Eye (tissue), 1 donor: Measurements from ENCODE around the gene MRRF.
"Not testable (repeated sequence)": the region's sequence is repeated elsewhere in the genome, so short reads cannot be mapped to it uniquely, and the experiment has no call there.

Source experiments
- DNase-seq: peaks from one replicate; pipeline ENCODE4 v3.0.0-alpha.2; 2015

The MRRF gene

DNA sequence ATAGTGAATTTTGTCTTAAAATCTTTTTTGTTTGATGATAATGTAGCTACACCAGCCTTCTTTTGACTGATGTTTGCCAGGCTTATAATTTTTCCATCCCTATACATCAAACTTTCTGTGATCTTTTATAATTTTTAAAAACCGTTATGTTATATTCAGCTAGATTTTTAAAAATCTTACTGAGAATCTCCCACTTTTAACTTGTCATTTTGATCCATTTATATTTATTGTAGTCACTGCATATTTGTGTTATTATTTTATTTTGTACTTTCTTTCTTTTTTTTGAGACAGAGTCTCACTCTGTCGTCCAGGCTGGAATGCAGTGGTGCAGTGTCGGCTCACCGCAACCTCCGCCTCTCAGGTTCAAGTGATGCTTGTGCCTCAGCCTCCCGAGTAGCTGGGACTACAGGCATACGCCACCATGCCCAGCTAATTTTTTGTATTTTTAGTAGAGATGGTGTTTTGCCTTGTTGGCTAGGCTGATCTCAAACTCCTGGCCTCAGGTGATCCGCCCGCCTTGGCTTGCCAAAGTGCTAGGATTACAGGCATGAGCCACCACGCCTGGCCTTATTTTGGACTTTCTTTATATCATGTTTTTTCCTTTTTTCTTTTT lies 12.7 kb downstream of the MRRF start:
- DNase-seq = no peak

DNA sequence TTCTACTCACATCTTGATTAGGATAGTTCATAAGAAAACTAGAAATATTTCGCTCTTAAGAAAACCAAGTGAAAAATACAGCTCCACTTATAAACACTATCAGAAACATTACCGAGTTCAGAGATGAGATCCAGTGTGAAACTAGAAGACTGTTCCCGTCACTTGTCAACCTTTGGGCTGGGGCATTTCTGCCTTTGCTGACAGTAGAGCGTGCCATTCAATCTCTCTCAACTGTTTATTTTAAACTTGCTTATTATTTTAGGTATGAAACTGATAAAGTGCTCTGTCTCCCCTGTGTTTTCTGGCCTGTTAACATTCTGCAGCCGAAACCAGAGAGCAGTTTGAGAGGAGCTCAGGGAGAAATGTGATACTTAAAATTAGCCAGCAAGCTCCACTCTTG lies 16.7 kb downstream of the MRRF start:
- DNase-seq = no peak

- no peak for DNase-seq
These were observed 22.1 kb downstream of the MRRF start for GRCh38 chr9:122286764-122287163.

DNA sequence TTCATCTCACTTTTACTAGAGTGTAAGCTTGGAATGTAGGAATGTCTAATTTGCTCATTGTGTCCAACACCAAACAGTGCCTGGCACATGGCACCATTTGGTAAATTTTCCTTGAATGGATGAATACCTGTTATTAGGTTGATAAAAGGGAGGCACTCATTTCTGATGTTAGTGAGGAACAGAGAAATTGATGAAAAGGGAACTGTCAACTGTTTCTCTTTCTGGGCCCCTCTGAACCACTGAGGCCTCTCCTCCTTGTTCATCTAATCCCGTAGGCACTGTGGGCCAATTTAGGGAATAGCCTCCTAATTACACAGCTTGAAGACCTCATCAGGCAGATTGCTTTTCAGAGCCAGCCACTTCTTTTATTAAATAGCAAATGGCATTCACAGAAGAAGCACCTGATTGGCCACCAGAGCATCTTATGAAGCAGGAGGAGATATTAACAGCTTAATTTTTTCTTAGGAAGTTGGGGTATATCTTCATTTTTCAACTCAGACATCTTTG lies 22.6 kb downstream of the MRRF start:
- DNase-seq = no peak

GRCh38 chr9:122291458-122291857 lies 26.8 kb downstream of the MRRF start:
- no peak for DNase-seq

GRCh38 chr9:122294531-122294930 lies 29.8 kb downstream of the MRRF start:
- no peak for DNase-seq

DNA sequence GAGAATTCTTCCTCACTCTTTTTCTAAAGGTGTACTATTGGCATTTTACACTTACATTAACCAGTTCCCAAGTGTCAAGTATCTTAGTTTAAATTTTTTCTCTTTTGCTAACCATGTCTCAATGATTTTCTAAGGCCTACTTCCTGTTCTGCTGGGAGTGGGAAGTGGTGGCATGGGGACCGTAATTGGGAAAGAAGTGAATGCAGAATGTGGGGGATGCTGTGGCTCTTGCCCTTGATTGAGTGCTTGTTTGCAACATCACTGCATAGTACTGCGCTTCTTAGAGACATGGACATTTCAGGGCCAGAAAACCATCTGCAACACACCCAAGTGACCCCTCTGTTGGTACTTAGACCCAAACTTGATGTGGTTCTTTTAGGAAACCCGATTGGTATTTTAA lies 32.8 kb downstream of the MRRF start:
- no peak for DNase-seq

DNA sequence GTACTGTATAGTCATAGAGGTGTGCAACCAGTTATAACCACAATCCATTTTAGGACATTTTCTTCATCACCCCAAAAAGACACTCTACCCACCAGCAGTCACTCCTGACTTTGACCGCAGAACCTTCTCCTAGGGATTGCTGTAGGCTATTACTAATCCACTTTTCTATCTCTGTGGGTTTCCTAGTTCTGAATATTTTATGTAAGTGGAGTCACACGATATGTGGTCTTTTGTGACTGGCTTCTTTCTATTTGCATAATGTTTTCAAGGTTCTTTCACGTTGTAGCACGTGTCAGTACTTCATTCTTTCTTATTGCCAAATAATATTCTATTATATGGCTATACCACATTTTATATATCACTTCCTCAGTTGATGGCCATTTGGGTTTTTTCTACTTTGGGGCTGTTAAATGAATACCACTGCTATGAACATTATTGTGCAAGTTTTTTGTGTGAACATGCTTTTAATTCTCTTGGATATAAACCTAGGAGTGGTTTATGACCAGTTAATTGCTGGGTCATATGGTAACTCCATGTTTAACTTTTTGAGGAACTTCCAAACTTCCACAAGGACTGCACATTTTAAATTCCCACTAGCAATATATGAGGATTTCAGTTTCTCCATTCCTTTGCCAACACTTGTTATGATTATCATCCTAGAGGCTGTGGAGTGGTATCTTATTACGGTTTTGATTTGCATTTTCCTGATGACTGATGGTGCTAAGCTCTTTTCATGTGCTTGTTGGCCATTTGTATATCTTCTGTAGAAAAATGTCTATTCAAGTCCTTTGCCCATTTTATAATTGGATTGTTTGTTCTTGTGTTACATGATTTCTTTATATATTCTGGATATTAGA lies 37.8 kb downstream of the MRRF start:
- no peak for DNase-seq

DNA sequence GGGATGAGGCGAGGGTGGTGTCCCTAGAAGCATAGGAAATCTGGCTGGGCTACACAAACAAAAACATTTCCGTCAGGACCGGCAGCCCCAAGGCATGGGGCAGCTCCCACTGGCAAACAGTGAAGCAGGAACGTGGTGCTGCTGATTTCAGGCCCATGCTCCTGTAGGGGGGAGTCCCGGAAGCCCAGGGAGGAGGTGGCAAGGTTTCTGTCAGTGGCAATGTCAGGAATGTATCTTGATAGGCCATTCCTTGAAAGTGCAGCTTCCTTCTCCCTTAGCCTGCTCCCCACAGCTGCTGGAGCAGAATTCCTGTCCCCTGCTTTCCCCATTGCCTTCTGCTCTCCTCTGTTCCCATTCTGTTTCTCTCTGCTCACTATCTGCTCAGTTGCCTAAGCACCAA lies 42.4 kb downstream of the MRRF start:
- no peak for DNase-seq

GRCh38 chr9:122307925-122308324 lies 43.2 kb downstream of the MRRF start:
- DNase-seq = no peak

GRCh38 chr9:122309861-122310260 lies 45.2 kb downstream of the MRRF start:
- no peak for DNase-seq

DNA sequence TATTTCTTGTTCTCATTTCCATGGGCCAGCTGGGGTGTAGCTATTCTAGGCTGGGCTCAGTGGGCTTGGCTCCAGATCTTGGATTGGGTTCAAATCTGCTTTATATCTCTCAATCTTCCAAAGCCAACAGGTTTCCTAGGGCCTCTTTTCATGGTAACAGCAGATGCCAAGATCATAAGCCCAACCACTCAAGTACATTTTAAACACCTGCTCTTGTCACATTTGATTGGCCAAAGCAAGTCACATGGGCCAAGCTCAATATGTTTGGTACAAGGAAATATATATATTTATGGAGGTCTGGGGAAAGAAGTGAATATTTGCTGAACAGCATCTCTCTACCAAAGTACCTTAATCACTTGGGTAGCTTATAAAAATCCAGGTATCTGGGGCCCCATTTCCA lies 49.5 kb downstream of the MRRF start:
- no peak for DNase-seq

DNA sequence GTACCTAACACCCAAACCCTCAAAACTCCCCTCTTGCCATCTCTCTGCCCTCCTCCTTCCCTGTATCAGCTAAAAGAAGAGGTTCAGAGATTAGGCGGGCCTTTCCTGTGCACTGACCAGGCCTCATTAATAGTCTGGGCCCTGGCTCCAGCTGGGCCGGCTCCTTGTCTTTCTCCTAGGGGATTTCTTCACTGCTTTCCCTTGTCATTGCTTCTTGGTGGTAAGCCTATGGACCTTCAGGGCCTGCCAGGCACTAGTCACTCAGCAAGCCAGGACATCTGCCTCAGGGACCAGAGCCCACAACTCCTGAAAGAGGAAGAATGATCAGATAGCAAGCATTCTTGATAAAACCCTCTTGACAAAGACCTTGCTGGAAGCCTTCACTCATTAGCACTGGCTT lies 50.9 kb downstream of the MRRF start:
- DNase-seq = no peak

DNA sequence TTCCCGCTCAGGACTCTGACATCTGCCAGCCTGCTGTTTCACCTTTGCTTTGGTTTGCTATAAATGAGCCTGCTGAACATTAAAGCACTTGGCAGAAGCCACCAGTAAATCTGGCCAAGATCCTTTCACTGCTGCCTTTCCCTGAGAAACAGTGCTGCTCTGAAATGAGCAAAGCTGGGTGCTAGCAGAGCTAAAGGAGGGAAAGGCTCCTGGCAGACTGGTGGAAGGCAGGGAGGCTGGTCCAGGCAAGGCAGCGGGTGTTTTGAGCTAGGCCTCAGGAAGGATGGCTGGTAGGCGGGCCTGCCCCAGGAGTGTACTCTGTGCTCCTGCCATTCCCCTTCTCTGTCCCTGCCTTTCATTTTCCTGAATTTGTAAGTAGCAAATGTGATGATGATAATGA lies 53.6 kb downstream of the MRRF start:
- no peak for DNase-seq

DNA sequence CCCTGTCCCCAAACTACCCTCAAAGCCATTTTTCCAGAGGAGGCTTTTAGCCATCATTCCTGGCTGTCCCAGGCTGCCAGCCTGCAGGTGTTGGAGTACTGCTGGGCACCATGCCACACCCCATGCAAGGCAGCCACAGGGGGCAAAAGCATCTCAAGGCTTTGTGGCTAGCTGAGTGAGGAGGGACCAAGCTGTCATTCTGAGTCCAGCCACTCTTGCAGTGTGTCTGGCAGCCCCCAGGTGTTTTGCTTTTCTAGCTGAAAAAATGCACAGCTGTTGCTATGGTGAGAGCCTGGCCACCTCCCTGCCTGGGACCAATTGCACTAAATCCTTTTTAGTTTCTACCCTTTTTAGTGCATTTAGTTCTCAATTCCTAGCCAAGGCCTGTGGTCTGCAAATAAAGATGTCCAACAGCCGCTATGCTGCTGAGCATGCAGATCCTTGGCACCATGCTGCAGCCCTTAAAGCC lies 55.8 kb downstream of the MRRF start:
- no peak for DNase-seq

DNA sequence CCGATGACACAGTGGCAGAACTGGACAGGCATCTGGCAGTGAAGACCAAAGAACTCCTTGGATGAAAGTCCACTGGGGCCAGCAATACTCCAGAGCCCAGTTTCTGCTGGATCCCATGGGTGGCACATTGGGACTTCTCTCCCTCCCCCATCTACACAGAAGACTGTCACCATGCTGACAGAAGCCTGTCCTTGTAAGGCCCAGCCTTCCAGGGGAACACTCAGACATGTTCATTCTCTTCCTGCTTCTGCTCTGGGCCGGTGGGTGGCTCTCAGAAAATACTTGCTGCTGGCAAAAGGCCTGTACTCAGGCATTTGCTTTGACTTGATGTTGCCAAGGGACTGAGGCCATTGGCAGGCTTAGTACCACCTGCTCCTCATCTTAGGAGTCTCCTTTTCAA lies 57.9 kb downstream of the MRRF start:
- DNase-seq = no peak

DNA sequence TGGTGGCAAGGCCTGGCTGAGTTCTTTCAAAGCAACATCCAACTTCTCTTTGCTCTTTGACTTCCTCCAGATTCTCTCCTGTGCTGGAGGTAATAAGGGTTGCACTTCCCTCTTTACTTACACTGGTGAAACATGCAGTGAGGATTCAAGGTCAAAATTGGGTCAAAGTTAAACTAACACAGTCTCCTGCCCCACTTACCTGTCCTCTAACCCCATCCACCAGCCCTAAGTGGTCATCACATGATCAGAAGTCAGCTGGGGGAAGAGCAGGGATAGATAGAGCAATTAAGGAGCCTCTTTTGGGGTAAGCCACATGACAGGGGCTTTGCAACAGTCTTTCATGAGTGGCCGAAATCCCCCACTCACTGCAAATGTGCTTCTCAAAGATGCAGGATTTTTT lies 60.0 kb downstream of the MRRF start:
- DNase-seq = not testable (repeated sequence)

GRCh38 chr9:122325124-122325523 lies 60.4 kb downstream of the MRRF start:
- DNase-seq = no peak

- no peak for DNase-seq
These were observed 62.5 kb downstream of the MRRF start for GRCh38 chr9:122327175-122327574.

GRCh38 chr9:122329597-122329996 lies 64.9 kb downstream of the MRRF start:
- DNase-seq = no peak

DNA sequence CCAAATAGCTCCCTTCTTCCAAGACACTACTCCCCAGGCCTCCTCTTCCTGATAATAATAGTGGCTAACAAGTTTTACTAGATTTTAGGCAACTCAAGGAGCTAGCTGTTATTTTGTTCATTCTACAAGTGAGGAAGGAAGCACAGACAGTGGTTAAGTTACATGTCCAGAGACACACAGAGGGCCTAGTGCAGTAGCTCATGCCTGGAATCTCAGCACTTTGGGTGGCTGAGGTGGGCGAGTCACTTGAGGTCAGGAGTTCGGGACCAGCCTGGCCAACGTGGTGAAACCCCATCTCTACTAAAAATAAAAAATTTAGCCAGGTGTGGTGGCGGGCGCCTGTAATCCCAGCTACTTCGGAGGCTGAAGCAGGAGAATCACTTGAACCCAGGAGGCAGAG lies 65.8 kb downstream of the MRRF start:
- DNase-seq = not testable (repeated sequence)

- DNase-seq = no peak
These were observed 66.8 kb downstream of the MRRF start for GRCh38 chr9:122331523-122331927.

GRCh38 chr9:122332083-122332482 lies 67.4 kb downstream of the MRRF start:
- DNase-seq = no peak

GRCh38 chr9:122332644-122333043 lies 68.0 kb downstream of the MRRF start:
- DNase-seq = no peak
